ENCODE measurements around the gene RELB. TPM values are rescaled to one million over a fixed set of nuclear protein-coding genes. Genes with fewer than 3 reads are reported as not detected.

RELB gene
- total and polyA plus RNA-seq, 7 donors, result 6.5 to 44.0 (median 13.2) TPM

GRCh38 chr19:44975444-44975843, 25.8 kb upstream of the RELB start:
- H3K27ac ChIP-seq, result no peak overlapping the region
- intact Hi-C loops (cut with DNase I), result no loop called here
- ATAC-seq (no peak), DNase-seq (no peak)
- H3K36me3 ChIP-seq (ENCODE audit: insufficient read depth in 1 of 2, low read depth in 1 of 2), result peaks cover 13 to 77% of the 10 kb centered on the region in 2 donors
- 93 to 96% (median 94%) methylated on average over 4 of the region's 4 CpGs for WGBS, 3 donors
- H3K9me3 ChIP-seq, result no peaks in the 10 kb centered on the region
- no peaks in the 10 kb centered on the region for H3K4me1 ChIP-seq
- H3K27me3 ChIP-seq (ENCODE audit: insufficient read depth in 3 of 3, low read length in 2 of 3), result no peaks in the 10 kb centered on the region
- TF ChIP-seq CTCF (IDR thresholded peaks at IDR 0.05), result no peak
- H3K4me3 ChIP-seq, result no peak overlapping the region

GRCh38 chr19:44984005-44984404, 17.3 kb upstream of the RELB start:
- DNase-seq (no peak), ATAC-seq (no peak)
- Histone ChIP-seq H3K4me1 (no peaks in the 10 kb centered on the region), H3K27ac (no peak overlapping the region), H3K9me3 (no peaks in the 10 kb centered on the region), H3K27me3 (ENCODE audit: insufficient read depth in 3 of 3, low read length in 2 of 3) (no peaks in the 10 kb centered on the region), H3K36me3 (ENCODE audit: insufficient read depth in 1 of 2, low read depth in 1 of 2) (peaks cover 2 to 84% of the 10 kb centered on the region in 2 donors), H3K4me3 (no peak overlapping the region)
- TF ChIP-seq CTCF (IDR thresholded peaks at IDR 0.05), result no peak
- WGBS, 3 donors, result 82 to 91% (median 89%) methylated on average over 9 of the region's 9 CpGs
- intact Hi-C loops (cut with DNase I), result no loop called here

- intact Hi-C loops (cut with DNase I), result no loop called here
- H3K4me1 ChIP-seq, result no peaks in the 10 kb centered on the region
- no peaks in the 10 kb centered on the region for H3K9me3 ChIP-seq
- H3K36me3 ChIP-seq (ENCODE audit: insufficient read depth in 1 of 2, low read depth in 1 of 2), result peaks cover 2 to 78% of the 10 kb centered on the region in 2 donors
- ATAC-seq (no peak), DNase-seq (no peak)
- H3K27ac ChIP-seq, result no peak overlapping the region
- no peak for TF ChIP-seq CTCF (IDR thresholded peaks at IDR 0.05)
- no peak overlapping the region for H3K4me3 ChIP-seq
- WGBS, 3 donors, result 83 to 88% (median 85%) methylated on average over 4 of the region's 4 CpGs
- no peaks in the 10 kb centered on the region for H3K27me3 ChIP-seq (ENCODE audit: insufficient read depth in 3 of 3, low read length in 2 of 3)
These were observed 15.8 kb upstream of the RELB start for GRCh38 chr19:44985445-44985844.

- no peaks in the 10 kb centered on the region for H3K4me1 ChIP-seq
- H3K36me3 ChIP-seq (ENCODE audit: insufficient read depth in 1 of 2, low read depth in 1 of 2), result peaks cover 2 to 84% of the 10 kb centered on the region in 2 donors
- no peak for ATAC-seq
- no peak for DNase-seq
- H3K9me3 ChIP-seq, result no peaks in the 10 kb centered on the region
- no peak overlapping the region for H3K27ac ChIP-seq
- WGBS, 3 donors, result 85 to 92% (median 86%) methylated on average over 7 of the region's 7 CpGs
- no peak overlapping the region for H3K4me3 ChIP-seq
- intact Hi-C loops (cut with DNase I), result no loop called here
- no peaks in the 10 kb centered on the region for H3K27me3 ChIP-seq (ENCODE audit: insufficient read depth in 3 of 3, low read length in 2 of 3)
- TF ChIP-seq CTCF (IDR thresholded peaks at IDR 0.05), result no peak
These were observed 14.9 kb upstream of the RELB start for GRCh38 chr19:44986389-44986788.

- Histone ChIP-seq H3K9me3 (no peaks in the 10 kb centered on the region), H3K36me3 (ENCODE audit: insufficient read depth in 1 of 2, low read depth in 1 of 2) (peaks cover 2 to 85% of the 10 kb centered on the region in 2 donors), H3K27me3 (ENCODE audit: insufficient read depth in 3 of 3, low read length in 2 of 3) (no peaks in the 10 kb centered on the region), H3K27ac (no peak overlapping the region), H3K4me1 (no peaks in the 10 kb centered on the region), H3K4me3 (no peak overlapping the region)
- 76 to 90% (median 87%) methylated on average over 18 to 20 of the region's 20 CpGs for WGBS, 3 donors
- no peak for TF ChIP-seq CTCF (IDR thresholded peaks at IDR 0.05)
- intact Hi-C loops (cut with DNase I), result no loop called here
- no peak for DNase-seq
- ATAC-seq, result no peak
These were observed 14.1 kb upstream of the RELB start for GRCh38 chr19:44987148-44987675.
